ENCODE data around the gene CTBS.
"Not testable (repeated sequence)": the region's sequence is repeated elsewhere in the genome, so short reads cannot be mapped to it uniquely, and the experiment has no call there.

The CTBS gene

DNA sequence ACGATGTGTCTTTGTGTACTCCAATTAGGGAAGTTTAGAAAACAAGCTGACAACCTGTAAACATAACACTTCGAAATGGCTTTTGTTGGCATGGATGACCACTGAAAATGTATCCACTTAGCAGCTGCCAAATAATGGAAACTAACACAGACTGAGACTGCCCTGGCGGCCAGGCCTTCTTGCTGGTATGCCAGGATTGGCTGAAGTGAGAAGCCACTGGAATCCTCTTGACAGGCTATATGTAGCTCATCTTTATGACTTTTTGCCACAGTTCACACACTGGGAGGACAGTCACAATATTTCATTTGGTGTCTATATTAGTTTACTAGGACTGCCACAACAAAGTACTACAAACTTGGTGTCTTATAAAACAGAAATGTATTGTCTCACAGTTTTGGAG, 12.9 kb upstream of the CTBS start:
- in situ Hi-C loops (cut with MboI; ENCODE audit: low sequenced_read_pairs): no loop called here

DNA sequence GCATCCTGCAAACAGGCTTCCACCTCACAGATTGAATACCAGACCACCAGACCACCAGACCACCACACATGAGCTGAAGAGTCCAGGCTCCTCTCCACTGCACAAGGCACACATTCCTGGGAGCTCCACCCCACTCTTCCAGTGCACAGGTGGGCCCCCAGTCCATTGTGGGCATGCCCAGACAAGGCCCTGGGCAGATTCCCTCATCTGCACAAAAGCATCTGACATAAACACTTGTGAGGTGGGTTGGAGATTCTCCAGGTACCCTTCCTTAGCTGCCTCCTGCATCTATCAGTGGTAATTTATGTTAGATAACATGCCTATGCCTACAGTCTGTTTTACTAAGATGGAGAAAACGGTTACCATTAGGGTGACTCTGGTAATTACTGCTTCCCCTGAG, 11.6 kb upstream of the CTBS start:
- in situ Hi-C loops (cut with MboI; ENCODE audit: low sequenced_read_pairs): no loop called here

DNA sequence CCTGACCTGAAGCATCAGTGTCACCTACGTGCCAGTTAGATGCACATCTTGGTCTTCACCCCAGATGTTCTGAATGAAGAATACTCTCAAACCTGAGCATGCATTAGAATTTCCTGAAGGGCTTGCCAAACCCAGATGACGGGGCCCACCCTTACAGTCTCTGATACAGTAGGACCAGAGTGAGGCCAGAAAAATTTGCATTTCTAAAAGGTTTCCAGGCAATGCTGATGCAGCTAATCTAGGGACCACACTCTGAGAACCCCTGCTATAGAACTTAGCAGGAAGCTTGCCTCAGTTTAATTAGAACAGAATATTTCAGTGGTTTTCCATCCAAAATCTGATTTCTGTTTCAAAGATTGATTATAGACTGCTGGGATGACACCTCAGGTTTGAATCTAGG, 9.9 kb upstream of the CTBS start:
- in situ Hi-C loops (cut with MboI; ENCODE audit: low sequenced_read_pairs): no loop called here

DNA sequence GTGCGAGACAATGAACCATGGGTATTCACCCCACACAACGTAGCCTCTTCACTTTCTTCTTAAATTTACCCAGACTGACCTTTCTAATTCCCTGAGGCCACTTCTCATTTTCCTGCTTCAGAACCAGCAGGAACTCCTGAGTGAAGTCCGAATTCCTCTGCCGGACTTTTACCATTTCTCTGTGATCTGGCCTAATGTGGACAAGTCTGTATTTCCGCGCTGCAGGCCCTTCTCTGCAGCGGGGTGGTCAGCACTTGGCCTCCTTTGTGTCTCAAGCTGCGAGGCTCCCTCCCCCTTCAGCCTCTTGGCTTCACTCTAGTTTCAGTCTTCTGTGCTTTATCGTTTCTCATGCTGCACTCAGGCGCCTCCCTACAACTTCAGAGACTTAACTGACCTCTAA, 9.4 kb upstream of the CTBS start:
- in situ Hi-C loops (cut with MboI; ENCODE audit: low sequenced_read_pairs): no loop called here

DNA sequence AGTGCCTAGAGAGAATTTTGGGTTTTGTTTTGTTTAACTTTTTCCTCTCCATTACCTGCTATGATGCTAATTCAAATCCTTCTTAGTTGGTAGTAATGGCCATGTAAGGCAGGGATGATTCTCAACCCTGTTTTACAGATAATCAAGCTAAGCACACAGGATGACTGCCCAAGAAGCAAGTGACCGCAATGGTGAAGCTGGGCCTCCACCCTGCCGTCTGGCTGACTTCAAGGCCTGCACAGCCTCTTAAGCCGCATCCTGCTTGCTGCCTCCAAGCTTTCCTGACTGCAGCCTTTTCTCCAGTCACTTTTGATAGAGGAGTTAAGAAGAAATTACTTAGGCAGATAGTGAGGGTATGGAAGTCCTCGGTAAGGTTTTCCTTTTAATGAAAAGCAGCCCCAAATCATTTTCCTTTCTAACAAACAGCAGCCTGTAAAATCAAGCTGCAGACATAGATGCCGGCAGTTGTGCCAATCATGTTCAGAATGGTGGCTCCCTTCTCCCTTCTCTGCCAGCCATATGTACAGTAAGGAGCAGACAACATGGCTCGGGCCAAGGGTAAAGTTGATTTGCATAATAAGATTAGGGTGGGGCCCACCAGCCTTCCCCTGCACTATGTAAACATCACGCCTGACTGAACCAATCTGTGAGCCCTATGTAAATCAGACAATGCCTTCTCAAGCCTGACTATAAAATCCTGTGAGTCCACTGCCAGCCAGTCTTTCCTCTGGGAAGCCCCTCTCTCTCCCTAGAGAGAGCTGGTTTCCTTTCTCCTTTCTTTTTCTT, 8.8 kb upstream of the CTBS start:
- in situ Hi-C loops (cut with MboI; ENCODE audit: low sequenced_read_pairs): no loop called here

DNA sequence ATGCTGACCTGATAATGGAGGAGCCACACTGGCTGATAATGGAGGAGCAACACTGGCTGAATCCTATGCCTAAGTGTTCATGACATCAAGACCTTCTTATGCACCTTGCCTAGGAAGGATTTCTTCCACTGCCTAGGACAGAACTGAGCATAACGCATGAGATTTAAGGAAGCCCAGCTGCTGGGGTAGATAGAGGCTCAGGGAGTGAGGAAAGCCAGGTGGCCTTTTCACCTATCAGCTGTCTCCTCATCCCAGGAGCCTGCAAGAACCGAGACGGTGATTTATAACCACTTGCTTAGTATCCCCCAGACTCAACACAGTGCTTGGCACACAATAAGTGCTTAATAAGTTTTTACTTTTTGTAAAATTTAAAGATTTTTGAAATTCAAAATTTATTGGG, 7.4 kb upstream of the CTBS start:
- in situ Hi-C loops (cut with MboI; ENCODE audit: low sequenced_read_pairs): no loop called here

DNA sequence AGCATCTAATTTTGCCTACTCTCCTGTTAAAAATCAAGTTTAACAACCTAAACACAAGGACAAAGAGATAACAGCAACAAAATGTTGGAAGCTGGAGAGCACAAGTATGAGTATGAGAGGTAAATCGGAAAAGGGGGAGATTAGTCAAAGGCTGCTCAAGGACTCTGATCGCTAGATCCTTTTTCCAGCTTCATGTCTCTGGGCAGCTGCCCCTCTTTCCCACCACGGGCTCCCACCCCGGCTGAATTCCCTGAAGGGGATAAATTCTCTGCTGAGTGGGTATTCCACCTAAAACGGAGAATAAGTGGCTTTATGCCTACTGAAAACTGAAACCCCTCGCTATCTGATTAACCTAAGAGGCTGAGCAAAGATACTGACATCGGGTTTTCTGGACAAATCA, 696 bp upstream of the CTBS start:
- in situ Hi-C loops (cut with MboI; ENCODE audit: low sequenced_read_pairs): no loop called here

DNA sequence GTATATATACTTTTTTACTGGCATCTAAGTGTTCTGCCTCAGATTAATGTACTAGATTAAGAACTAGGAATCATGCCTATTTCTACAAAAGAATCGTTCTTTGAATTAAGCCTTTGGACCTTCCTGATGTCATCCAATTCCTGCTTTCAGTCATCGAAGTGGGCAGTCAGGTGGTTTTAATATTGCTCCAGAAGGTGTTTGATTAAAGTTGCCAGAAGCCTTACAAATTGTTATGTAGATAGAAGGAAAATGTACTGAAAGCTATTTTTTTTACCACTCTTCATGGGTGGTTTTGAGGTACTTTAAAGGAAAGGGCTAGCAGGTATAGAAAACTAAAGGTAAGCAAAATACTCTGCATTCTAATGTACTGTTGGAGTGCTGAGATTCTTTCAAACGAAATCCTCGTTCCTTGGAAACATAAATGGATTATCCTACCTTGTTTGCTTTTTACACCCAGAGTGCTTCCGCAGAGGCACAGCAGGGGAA, 716 bp downstream of the CTBS start:
- in situ Hi-C loops (cut with MboI; ENCODE audit: low sequenced_read_pairs): no loop called here

DNA sequence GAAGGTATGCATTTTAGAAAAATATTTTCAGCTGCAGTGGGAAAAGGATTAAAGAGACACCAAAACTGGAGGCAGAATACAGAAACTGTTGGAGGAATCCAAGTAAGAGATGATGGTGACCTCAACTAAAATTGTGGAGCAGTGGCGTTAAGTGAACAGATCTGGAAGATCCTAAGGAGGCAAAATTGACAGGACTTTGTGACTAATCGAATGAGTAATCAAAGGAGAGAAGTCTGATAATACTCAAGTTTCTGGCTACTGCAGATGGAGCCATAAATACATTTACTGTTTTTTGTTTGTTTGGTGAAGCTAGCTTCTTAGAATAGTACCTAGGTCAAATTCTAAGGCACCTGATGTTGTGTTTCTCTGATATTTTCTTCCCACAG, 3.1 kb downstream of the CTBS start:
- in situ Hi-C loops (cut with MboI; ENCODE audit: low sequenced_read_pairs): no loop called here

DNA sequence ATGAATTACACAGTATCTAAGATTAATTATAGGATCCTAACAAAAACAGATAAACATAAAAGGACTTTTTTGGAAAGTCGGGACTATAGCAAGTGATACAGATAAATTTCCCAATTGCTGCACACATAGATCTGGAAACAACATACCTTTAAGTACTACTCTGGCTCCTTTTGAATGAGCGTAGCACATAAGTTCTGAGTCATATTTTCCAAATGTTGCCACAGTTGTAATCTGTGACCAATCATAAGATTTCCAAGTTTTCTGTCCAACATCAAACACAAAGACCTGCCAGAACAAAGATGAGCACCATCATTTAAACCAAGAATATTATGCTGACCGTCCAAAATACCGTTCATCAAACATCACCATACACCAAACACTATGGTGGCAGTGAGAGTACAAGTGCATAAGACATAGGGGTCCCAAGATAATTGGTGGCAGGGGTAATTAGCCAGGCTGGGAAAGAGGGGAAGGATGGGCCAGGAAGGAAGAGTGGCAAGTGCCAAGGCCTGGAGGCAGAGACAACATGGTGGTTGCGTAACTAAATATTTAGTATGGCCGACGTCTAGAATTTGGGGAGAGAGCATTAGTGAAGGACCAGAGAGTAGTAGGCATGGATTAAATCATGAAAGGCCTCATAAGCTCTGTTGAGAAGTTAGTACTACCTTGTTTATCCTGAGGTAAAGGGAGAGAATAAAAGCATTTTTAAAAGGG, 3.6 kb downstream of the CTBS start:
- in situ Hi-C loops (cut with MboI; ENCODE audit: low sequenced_read_pairs): no loop called here

DNA sequence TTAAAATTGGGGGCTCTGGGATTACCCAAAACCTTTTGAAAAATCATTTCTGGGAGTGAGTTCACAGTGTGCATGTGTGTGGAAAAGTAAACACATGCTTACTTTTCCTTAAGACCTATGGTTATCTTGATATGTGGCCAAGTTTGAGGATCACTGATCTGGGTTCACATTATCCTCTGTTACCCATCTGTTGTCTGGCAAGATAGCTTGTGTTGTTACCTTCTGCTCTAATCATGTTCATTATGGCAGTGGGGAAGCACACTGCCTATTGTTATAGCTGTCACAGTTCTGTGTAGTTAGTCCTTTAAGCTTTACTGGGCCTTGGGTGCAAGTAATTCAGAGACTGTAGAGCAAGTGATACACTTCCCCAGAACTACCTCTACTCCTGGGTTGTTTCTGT, 5.0 kb downstream of the CTBS start:
- in situ Hi-C loops (cut with MboI; ENCODE audit: low sequenced_read_pairs): no loop called here

DNA sequence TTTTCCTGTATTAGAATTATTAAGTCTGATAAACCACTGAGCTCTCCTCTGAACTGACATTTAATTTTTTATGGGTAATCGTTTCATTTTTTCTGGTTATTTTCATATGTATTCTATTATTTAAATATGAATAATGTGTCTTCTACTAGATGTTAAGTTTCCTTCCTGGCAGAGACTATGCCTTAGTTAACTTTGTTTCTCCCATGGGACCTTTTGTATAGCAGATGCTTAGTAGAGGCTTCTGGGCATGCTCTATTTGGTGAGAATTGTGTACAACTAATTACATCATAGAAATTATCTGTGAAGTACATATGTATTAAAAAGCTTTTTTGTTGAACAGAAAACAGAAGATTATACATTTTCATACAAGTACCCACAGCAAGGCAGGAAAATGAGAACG, 23.4 kb downstream of the CTBS start:
- in situ Hi-C loops (cut with MboI; ENCODE audit: low sequenced_read_pairs): no loop called here

DNA sequence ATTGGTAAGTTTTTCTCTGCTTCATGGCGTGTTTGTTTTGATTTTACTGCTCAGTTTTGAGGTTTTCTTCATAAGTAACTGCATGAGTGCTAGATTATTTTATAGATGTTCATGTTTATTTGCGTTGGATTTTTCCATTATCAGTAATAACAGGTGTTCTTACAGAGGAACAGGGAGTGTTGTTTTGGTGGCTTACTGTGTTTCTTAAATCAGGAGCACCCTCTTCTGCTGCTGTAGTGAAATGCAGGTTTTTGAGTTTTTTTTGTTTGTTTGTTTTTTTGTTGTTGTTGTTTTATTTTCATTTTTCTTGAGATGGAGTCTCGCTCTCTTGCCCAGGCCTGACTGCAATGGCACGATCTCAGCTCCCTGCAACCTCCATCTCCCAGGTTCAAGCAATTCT, 32.6 kb downstream of the CTBS start:
- in situ Hi-C loops (cut with MboI; ENCODE audit: low sequenced_read_pairs): no loop called here

DNA sequence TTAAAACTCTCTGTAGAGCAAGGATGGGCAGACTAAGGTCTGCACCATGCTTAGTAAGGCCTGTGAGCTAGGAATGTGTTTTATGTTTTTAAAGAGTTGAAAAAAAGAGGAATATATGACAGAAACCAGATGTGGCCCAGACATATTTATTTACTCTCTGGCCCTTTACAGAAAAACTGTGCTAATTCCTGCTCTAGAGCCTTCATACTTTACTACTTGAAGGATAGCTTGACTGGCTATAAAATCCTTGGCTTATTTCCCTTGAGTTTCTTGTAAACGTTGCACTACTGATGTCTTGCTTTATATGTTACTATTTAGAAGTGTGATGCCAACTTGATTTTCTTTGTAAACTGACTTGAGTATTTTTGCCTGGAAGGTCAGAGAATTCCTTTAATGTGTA, 33.5 kb downstream of the CTBS start:
- in situ Hi-C loops (cut with MboI; ENCODE audit: low sequenced_read_pairs): no loop called here

DNA sequence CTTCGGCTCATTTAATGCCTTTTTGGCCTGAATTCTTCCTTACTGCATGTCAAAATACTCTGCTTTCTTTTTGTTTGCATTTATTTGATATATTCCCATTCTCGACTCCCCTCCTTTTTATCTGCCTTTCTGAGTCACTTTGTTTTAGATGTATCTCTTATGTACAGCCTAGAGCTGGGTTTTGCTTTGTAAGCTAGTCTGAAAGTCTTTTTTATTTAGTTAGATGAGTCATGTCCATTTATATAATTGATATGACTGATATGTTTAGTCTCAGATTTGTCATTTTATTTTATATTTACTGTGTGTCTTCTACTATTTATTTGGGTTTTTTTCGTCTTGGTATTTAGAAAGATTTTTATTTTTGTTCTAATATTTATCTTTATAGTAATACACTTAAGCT, 34.3 kb downstream of the CTBS start:
- in situ Hi-C loops (cut with MboI; ENCODE audit: low sequenced_read_pairs): no loop called here

DNA sequence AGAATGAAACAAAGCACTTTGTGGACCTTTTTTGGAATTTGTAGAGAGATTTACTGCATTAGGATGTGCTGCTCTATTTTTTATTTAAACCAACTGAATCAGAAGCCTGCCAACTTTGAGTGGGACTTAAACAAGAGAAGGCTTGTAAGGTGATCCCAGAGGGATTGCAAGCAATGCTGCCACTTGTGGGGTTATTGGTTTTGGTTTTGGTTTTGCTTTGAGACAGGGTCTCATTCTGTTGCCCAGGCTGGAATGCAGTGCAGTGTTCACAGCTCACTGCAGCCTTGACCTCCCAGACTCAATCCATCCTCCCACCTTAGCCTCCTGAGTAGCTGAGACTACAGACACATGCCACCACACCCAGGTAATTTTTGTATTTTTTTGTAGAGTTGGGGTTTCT, 35.6 kb downstream of the CTBS start:
- in situ Hi-C loops (cut with MboI; ENCODE audit: low sequenced_read_pairs): no loop called here

DNA sequence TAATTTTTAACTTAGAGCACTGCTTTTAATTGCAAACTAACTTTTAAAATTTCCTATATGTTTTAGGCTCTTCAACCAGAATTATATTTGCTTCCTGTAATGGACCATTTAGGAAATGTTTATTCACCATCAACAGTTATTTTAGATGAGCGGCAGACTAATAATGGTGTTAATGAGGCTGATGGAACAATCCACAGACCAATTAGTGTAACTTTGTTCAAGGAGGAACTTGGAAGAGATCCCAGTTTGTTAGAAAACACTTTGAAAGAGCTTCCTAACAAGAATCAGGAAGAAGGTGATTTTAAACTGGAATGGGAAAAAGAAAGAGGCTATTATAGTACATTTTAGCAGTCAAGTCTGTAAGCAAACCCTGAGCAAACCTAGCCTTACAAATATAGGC, 48.5 kb downstream of the CTBS start:
- in situ Hi-C loops (cut with MboI; ENCODE audit: low sequenced_read_pairs): no loop called here

DNA sequence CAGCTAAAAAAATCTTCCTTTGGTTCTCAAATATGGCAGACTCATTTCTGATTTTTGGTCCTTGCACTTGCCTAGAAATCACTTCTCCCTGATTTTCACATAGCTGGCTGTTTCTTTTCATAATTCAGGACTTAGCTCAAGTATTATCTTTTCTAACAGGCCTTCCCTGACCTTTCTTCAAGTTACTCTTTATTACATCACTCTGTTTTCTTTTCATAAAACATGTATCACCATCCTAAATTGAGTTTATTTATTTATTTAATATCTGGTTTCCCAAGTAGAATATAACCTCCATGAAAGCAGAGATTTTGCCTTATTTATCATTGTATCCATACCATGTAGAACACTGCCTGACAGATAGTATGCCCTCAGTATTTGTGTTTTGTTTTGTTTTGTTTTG, 49.6 kb downstream of the CTBS start:
- in situ Hi-C loops (cut with MboI; ENCODE audit: low sequenced_read_pairs): no loop called here

DNA sequence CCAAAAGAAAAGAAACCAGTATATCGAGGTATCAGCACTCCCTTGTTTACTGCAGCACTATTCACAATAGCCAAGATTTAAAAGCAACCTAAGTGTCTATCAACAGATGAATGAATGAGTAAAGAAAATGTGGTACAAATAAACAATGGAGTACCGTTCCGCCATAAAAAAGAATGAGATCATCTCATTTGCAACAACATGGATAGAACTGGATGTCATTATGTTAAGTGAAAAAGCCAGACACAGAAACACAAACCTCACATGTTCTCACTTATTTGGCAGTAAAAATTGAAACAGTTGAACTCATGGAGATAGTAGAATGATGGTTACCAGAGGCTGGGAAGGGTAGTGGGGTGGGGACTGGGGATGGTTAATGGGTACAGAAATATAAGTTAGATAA, 63.6 kb downstream of the CTBS start:
- in situ Hi-C loops (cut with MboI; ENCODE audit: low sequenced_read_pairs): no loop called here

DNA sequence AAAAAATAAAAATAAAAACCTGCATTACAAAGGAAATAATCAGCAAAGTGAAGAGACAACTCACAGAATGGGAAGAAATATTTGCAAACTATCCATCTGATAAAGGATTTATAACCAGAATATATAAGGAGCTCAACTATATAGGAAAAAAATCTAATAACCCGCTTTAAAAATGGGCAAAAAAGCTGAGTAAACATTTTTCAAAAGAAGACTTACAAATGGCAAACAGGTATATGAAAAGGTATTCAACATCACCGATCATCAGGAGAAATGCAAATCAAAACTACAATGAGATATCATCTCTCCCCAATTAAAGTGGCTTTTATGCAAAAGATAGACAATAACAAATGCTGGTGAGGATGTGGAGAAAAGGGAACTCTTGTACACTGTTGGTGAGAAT, 64.1 kb downstream of the CTBS start:
- in situ Hi-C loops (cut with MboI; ENCODE audit: low sequenced_read_pairs): no loop called here

DNA sequence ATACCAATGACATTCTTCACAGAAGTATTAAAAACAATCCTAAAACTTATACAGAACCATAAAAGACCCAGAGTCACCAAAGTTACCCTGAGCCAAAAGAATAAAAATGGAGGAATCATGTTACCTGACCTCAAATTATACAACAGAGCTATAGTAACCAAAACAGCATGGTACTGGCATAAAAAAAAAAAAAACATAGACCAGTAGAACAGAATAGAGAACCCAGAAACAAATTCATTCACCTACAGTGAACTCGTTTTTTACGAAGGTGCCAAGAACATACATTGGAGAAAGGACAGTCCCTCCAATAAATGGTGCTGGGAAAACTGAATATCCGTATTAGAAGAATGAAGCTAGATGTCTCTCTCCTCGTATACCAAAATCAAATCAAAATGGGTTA, 65.2 kb downstream of the CTBS start:
- in situ Hi-C loops (cut with MboI; ENCODE audit: low sequenced_read_pairs): no loop called here

DNA sequence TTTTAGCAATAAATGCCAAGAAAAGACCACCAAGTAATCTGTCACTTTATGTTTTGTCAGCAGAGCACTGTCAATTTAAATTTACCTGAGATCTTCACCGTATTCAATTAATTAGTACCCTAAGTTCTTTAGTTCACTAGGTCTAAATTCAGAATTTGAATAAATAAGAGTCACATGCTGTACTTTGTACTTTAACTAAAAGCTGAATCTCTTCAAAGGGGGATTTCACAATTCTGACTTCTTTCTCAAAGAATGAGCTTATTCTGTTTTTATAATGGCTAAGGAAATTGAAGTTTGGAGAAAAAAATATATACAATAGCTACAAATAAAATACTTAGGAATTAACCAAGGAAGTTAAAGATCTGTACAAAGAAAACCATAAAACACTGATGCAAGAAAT, 65.7 kb downstream of the CTBS start:
- in situ Hi-C loops (cut with MboI; ENCODE audit: low sequenced_read_pairs): no loop called here

DNA sequence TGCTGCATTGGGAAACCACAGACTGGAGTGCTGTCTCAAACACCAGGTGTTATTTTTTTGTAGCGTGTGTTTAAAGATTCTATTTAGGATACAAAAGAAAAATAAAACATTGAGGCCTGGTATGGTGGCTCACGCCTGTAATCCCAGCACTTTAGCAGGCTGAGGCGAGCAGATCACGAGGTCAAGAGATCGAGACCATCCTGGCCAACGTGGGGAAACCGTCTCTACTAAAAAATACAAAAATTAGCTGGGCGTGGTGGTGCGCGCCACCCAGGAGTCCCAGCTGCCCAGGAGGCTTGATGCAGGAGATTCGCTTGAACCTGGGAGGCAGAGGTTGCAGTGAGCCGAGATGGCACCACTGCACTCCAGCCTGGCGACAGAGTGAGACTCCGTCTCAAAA, 66.4 kb downstream of the CTBS start:
- in situ Hi-C loops (cut with MboI; ENCODE audit: low sequenced_read_pairs): not testable (repeated sequence)
